Activated naive CD4-positive, alpha-beta T cell treated with Interleukin-2 at 50 U/mL for 16 hours (primary cell): ENCODE results near the gene TINCR.
"Not testable (repeated sequence)": the region's sequence is repeated elsewhere in the genome, so short reads cannot be mapped to it uniquely, and the experiment has no call there.

Experiments used
- DNase-seq: peaks from one replicate; pipeline ENCODE4 v3.0.0-alpha.2; 2020

The TINCR gene

DNA sequence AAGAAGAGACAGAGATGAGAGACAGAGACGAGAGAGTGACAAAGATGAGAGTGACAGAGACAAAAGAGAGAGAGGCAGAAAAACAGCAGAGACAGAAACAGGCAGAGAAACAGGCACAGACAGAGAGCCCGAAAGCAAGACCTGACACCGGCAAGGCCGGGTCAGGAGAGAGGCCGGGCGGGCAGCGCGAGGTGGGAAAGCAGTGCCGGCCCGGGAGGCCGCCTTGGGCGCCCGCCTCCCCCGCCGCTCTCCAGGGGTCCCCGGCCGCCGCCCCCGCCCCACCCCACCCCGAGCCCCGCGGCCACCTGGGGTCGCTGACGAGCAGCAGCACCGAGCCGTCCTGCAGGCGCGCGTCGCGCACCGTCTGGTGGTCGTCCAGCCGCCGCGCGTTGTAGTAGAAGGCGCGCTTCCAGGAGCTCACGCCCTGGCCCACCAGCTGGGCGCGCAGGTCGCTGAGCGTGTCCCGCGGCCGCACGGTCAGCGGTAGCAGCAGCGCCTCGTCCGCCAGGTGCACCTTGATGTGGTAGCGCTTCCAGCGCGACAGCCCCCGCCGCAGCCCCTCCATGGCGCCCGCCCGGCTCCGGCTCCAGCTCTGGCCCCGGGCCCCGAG lies at the start of gene TINCR:
Gene TINCR (minus strand): TSS at position 594 of the 610 bp plus-strand sequence.
- no peak for DNase-seq

DNA sequence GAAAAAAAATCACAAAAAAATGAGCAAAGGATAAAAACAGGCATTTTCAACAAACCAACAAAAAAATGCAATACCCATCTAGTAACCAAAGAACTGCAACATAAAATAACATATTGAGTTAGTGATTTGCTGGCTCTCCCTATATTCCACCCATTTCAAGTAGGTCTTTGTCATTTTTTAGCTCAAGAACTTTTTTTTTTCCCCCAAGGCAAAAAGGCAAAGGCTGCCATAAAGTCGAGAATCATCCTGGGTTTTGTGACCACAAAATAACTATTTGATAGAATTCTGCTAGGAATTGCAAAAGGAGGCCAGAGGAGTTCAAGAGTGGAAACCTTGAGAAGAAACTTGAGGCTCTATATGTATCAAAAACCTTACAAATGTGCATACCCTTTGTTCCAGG lies 49.3 kb upstream of the TINCR start:
- no peak for DNase-seq

DNA sequence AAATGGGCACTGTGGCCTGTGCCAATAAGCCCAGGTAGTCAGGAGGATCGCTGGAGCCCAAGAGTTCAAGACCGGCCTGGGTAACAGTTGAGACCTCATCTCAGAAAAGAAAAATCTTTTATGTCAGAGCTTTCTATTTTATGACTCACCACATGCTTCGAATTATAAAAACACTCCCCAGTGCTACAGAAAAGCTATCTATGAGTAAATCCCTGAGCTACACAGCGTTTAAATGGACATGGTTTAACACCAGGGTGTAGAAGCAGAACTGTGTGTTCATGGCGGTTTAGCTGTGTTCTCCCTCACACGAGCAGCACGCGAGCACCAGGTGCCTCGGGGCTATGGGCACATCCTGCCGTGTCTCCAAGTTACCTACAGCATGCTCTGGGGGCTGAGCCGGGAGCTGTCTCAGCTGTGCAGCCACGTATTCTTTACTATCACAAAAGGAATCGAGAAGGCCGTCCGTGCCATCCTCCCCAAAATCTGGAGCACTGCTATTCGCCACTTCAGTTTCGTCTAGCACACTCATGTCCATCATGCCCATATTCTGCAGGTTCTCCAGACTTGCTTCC lies 48.1 kb upstream of the TINCR start:
- DNase-seq, result no peak

DNA sequence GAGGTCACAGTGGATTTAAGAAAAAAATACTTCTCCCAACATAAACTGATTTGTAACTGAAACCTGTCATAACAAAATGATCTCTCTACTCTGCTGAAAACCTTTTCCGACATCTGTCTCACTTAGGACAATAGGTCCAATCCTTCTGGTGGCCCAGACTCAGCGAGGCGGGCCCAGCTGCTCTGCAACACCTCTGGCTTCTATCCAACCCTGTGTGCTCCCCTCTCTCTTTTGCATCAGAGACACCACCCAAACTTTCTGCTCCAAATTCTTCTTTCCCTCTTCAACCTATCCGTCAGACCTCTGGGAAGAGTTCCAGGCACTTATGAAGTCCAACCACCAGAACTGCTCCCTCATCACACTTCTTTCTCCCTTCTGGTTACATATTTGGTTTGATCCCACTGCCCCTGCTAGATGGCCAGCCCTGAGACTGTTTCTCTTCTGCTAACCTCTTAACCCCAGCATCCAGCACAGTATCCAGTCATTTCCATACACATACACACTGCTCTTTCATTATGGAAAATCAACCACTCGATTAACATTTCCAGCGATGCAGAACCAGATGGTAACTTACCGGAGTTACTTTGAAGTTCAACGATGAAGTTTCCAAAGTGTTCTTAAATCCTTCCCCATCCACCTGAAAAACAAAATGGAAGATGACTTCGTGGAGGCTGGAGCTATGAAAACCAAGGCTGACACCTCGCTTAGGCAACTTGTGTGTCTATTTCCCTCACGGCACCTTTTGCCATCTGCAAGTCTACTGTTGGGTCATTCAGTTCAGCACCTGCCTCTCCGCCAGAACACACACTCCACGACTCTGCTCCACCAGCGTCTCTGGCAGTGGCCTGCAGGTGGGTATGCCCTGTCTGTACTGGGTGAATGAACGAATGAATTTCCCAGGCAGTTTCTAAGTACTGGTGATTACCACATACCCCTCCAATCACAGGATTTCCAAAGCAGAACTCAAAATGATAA lies 45.4 kb upstream of the TINCR start:
- DNase-seq, result no peak

DNA sequence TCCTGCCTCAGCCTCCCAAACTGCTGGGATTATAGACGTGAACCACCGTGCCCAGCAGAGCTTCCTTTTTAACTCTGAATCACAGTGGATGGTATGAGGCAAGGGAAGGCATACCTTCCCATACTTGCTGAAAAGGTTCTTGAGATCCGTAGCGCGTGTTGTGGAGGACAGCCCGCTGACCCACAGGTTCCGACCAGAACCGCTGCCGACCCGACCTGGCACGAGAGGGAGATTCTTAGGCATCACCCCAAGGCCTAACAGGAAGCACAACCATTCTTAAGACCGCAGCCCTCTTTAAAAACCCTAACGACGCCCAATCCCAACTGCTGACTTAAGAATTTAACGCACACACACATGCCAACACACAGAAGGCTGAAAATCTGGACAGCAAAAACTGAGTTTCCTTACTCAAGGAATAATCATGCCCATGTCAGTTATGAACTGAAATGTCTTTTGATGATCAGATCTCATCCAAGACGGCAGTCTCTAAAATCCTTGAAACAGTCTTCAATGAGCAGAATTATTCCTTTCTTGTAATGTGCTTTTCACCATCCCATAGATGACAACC lies 42.2 kb upstream of the TINCR start:
- DNase-seq, result no peak

DNA sequence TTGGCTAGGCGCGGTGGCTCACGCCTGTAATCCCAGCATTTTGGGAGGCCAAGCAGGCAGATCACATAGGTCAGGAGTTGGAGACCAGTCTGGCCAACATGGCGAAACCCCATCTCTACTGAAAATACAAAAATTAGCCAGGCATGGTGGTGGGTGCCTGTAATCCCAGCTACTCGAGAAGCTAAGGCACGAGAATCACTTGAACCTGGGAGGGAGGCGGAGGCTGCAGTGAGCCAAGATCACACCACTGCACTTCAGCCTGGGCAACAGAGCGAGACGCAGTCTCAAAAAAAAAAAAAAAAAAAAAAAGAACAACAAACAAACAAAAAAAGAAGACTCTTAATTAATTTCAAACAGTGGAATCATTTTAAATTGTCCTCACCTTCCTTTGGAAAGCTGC lies 41.0 kb upstream of the TINCR start:
- not testable (repeated sequence) for DNase-seq

DNA sequence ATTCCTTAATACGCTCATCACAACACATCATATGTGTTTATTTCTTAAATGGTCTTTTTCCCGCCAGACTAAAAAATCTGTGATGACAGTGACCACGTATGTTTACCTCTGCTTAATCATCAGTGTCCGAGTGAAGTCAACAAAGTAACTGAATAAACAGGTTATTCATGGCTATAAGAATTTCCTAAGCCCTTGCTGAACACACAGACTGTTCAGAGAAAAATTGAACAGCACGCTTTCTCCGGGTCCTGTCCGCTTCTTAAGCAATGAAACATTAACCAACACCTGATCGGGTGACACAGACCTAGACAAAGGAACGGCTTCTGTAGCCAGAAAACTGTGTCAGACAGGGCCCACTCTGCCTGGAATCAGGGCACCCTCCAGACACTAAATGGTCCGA lies 40.5 kb upstream of the TINCR start:
- no peak for DNase-seq

DNA sequence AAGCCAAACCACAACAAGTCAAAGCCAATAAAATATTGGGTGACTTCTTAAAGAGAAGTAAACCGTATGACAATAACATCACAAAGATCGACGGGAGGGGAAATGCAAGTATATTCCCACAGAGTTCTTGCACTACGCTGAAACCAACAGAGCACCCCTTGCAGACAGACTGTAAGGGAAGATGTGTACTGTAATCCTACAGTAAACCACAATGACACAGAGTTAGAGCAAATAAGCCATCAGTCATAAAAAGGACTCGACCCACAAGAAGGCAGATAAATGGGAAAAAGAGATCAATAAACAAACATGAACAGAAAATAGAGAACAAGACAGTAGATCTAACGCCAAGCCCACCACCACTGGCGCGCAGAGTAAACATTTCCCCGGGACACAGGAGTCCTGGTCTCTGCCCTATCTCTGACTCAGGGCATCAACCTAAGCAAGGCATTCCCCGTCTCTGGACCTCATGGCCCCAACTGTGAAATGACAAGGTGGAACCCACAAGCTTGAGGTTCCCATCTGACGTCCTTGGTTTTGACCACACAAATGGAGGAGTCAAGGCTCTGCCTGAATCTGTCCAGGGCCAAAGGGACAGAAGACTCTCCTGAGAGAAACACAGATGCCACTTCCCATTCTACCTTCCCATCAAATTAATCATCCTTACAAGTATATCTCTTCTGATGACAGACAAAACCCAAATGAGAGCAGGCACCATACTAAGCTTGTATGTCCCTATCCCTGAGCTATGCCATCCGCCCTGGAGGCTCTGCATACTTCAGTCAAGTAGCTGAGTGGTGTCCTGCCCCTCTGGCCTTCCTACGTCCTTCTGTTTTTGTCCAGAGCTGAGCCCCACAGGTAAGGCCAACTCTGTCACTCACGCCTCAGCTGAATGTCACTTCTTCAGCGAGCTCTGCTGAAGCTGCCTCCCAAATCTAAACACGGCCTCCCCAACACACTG lies 39.8 kb upstream of the TINCR start:
- DNase-seq, result no peak

DNA sequence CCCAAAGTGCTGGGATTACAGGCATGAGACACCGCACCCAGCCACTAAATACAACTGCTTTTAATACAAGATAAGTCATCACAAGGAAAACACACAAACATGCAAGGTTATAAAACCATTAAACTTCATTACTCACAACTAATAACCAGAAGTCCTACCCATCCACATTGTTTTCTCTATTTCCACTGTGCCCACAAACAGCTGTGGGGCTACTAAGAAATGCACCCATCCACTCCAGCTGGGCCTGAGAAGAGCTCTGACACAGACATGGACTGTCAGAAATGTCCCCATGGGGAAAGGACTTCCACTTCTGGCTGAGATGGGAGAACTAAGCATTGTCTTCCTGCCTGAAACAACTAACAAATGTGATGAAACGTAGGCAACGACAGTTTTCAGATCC lies 37.6 kb upstream of the TINCR start:
- no peak for DNase-seq

DNA sequence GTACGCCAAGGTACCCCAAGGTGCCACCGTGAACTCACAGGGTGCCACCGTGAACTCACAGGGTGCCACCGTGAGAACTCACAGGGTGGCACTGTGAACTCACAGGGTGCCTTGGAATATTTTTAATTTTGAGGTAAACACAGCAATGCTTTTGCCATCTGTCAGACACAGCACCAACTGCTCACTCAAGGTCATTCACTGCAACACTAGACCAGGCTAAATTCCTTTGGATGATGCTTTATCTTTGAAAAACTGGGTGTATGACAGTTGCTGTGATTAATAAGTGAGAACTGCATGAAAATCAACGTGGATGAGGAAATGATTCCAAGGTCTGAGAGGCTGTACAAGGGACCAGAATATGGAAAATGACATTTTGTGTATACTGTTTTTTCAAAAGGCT lies 35.9 kb upstream of the TINCR start:
- no peak for DNase-seq

DNA sequence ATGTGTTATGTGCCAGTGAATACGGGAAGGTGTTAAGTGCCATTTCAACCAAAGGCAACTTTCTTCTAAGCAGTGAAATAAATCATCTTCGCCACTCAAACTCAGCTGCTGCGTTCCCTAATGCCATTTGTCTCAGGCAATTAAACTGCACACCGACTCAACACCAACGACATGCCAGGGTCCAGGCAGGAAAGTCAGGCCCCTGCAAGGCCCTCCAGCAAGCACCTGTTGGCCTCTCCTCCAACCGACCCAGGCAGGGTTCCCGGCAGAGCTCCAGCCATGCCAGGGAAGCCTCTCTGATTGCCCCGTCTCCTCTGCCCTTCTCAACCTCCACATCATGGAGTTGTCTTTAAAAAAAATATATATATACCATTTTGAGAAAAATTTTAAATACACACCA lies 33.0 kb upstream of the TINCR start:
- DNase-seq, result no peak

DNA sequence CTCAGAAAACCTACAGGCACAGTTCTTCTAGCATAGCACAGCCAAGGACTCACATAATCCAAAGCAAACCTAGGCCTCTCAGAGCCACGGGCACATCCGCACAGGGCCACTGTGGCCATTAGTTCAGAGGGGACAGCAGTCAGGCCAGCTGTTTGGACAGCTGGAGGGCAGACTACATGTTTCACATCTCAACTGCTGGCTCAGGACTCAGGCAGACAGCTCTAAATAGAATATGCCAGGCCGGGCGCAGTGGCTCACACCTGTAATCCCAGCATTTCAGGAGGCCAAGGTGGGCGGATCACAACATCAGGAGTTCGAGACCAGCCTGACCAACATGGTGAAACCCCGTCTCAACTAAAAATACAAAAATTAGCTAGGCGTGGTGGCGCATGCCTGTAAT lies 28.0 kb upstream of the TINCR start:
- no peak for DNase-seq

DNA sequence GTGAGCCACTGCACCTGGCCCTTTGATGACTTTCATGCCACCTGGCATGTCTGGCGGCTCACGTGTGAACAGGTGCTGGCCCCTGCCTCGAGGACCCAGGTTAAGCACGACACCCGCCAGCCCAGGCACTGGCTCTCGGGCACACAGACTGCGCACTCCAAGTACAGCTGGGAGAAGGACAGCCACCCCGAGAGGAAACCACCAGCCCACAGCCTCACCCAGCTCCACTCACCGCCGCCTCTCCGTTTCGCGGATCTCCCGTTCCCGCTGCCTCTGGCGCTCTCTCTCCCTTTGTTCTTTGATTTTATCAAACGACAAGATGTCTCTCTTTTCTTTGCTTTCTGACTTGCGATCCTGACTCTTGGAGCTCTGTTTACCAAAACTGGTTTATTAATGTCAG lies 27.4 kb upstream of the TINCR start:
- DNase-seq, result no peak

DNA sequence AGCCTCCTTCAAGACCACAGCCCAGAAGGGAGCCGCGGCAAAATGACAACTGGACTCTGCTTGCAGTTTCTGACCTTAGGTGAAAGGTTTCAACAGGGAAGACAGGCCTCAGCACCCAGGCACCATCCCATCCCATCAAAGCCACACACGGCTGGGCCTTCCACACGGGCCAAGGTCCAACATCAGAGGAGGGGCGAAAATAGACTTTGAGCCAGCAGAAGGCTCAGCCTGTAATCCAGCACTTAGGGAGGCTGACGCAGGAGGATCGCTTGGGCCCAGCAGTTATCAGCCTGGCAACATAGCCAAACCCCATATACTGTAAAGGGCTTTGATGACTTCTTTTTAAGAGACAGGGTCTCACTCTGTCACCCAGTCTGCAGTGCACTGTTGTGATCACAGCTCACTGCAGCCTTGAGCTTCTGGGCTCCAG lies 26.8 kb upstream of the TINCR start:
- DNase-seq, result no peak

DNA sequence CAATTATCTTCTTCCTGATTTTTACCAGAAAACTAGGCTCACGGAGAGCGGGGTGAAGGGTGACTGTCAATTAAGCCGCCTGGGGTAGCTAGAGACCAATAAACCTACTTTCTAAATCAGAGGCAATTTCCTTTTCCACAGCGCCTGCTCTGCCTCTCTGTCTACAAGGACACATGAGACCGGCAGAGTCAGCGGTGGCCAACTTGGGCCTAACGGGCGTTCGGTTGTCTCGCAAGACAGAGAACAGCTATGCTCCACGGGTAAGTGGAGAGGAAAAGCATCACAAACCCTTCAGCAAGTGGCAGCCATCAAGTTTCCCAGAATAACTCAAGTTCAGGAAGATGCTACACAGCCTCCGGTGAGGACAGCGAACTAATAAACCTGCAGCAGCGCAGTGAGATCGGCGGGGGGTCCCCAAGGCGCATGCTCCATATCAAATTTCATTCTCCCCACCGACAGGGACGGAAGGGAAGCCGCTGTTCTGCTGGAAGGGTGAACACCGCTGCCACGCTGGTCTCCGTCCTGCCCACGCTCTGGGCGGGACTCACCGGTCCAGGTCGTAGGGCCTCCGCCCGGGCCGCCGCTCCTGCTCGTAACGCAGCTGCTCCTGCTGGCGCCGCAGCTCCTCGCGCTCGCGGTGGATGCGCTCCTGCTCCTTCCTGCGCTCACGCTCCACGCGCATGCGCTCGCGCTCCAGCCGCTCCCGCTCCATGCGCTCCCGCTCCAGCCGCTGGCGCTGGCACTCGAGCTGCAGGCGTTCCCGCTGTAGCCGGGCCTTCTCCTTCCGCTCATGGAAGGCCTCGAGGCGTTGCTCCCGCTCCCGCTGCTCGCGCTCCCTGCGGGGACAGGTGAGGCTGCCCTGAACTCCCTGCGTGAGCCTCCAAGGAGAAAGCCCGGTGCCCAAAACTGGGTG lies 25.8 kb upstream of the TINCR start:
- DNase-seq, result no peak

DNA sequence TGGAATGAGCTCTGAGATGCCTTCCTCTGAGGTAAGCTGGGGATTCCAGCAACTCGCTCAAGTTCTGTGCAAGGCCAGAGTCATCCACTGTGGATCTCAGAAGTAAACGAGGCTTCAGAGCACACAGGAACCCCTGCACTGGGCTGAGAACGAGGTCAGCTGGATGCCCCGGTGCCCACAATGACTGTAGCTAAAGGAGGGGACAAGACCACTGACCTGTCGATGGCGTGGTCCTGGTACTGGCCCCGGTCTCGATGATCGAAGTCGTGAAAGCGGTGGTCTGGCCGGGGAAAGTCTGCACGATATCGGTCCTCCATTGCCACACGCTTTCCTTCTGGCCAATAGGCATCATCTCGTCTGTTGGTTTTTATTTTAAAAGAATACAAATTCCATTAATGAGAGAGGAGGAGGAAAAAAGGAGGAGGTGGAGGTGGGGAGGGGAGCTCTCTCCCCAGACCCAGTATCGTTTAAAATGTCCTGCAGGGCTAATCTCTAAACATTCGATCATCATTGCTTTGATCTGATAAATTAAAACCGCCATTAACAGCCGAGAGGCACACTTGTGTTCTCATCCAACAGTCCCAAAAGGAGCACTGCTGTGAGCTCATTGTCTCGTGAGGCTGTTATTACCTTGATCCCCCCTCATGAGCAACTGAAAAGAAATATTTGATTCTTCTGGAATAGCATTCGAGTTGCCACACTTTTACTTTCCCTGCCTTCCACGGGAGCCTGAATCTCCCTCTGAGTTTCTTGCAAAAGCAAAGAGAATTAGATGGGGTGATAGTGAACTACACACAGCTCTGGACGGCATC lies 25.0 kb upstream of the TINCR start:
- no peak for DNase-seq

DNA sequence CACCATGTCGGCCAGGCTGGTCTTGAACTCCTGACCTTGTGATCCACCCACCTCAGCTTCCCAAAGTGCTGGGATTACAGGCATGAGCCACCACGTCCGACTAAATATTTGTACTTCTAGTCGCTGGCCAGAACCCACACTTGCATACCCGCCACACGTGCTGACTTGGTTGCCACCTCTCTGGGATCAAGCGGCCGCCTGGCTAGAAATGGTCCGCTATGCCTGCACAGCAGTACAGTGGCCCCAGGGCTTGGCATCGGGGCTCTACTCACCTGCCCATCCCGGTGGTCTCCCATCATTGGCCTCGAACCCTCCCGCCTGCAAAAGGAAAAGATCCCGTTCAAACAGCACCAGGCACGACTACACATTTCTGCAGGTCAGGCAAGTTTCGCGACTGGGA lies 23.7 kb upstream of the TINCR start:
- DNase-seq, result no peak

DNA sequence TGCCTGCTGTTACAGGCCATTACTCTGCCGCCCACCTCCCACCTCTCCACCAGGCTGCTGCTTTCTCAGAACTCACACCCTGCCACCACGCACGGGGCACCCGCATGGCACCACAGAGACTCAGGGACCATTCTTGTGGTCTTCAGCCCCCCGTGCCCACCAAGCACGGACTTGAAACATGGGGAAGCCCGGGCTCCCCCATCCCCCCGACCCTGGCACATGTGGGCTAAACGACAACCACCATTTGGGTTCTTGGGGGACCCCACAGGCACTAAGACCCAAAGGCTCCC lies 23.1 kb upstream of the TINCR start:
- DNase-seq, result no peak

DNA sequence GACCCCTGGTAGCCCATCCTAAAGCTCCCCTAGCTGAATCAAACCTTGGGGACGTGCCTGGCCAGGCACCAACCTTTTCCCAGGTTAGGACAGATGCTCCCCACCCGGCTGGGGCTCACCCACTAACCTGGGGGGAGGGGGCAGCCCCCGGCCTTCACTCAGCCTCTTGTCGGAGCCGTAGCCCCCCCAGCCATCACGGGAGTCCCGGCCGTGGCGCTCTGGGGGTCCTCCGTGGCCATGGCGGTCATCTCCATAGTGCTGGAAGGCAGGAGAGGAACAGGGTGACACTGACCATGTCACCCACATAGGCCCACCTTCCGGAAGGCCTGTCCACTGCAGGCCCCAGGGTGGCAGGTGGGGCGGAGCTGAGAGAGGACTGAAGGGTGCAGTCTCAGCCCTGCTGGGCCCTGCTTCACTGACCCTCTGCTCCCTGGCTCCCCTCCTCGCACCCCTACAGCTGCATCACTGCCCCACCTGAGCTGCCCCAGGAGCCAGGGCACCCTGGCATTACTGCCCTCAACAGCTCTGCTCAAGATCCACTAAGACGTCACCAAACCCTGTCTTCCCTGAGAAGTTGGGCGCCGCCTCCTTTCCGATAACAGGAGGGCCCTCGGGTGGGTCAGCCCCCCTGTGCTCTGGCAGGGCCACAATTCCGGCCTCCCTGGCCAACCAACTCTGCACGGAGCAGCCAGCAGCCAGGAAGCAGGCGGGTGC lies 22.6 kb upstream of the TINCR start:
- no peak for DNase-seq
